Mucosa of descending colon (tissue), 3 donors: Measurements from ENCODE around the gene NF2. TPM values are rescaled to one million over a fixed set of nuclear protein-coding genes. Genes with fewer than 3 reads are reported as not detected.

ENCODE experiments used
- ATAC-seq: fragments of 200-7000 bp; cut with Tn5 transposase; one replicate; pipeline ENCODE4 v1.9.1; 2020; ENCODE audit warnings: mild to moderate bottlenecking, moderate library complexity
- DNase-seq, 3 donors: peaks; one replicate each; pipeline ENCODE4 v3.0.0-alpha.2; 2020
- H3K36me3 ChIP-seq: fragments of 200-600 bp; one replicate; pipeline ENCODE4 v1.8.0; 2021; ENCODE audit warnings: low read depth, mild to moderate bottlenecking
- H3K4me1 ChIP-seq: fragments of 200-600 bp; one replicate; pipeline ENCODE4 v1.8.0; 2021; ENCODE audit warnings: low read depth, mild to moderate bottlenecking
- H3K4me3 ChIP-seq: fragments of 200-600 bp; one replicate; pipeline ENCODE4 v1.8.0; 2021; ENCODE audit warnings: mild to moderate bottlenecking
- H3K9me3 ChIP-seq: fragments of 200-600 bp; one replicate; pipeline ENCODE4 v1.8.0; 2021; ENCODE audit warnings: mild to moderate bottlenecking
- CTCF ChIP-seq: fragments of 200-600 bp; IDR thresholded peaks from one replicate; pipeline ENCODE4 v1.8.0; 2022; ENCODE audit warnings: antibody characterized with exemption, mild to moderate bottlenecking
- intact Hi-C, 2 donors: fragments of 100-400 bp; cut with DNase I in 1 of 2; cut with micrococcal nuclease in 1 of 2; formaldehyde crosslinking; loops; one replicate each; pipeline versions ENCODE4 v1.11.0 to v1.11.1; 2022; cut with DNase I, micrococcal nuclease
- total RNA-seq, 3 donors: library from RNA; stranded (reverse); fragmentation: NEBNext Ultra II Directional in 2 of 3; extraction: Animal tissue kit (Norgen Biotek cat#: 25700) in 2 of 3; gene quantifications; one replicate each; pipeline versions ENCODE4 v1.2.1 to v1.2.4, GENCODE V29; 2021 to 2023
- donor health status: DM: no; HTN: no; CAD: no; lungs with moderate emphysema.
- donor health status: DM: no; HTN: no; CAD: no.
- donor health status: DM: no; HTN: yes; CAD: no.

The NF2 gene
- total RNA-seq, 3 donors from 2014 or later = 32.3 to 45.2 (median 43.1) TPM

- intact Hi-C loops = no loop called here
- no peaks in the 10 kb centered on the region for H3K9me3 ChIP-seq
- ATAC-seq (no peak), DNase-seq (no peak)
- H3K4me1 ChIP-seq = no peaks in the 10 kb centered on the region
- H3K4me3 ChIP-seq = no peak overlapping the region
- no peaks in the 10 kb centered on the region for H3K36me3 ChIP-seq
- no peak for TF ChIP-seq CTCF
These were observed 91.9 kb downstream of the NF2 start for GRCh38 chr22:29695129-29695926.

- intact Hi-C loops = no loop called here
- Histone ChIP-seq H3K4me3 (no peak overlapping the region), H3K9me3 (no peaks in the 10 kb centered on the region), H3K36me3 (no peaks in the 10 kb centered on the region), H3K4me1 (peaks cover 10% of the 10 kb centered on the region)
- ATAC-seq = no peak
- no peak for TF ChIP-seq CTCF
- DNase-seq = no peak
These were observed 94.6 kb downstream of the NF2 start for GRCh38 chr22:29697853-29698598.

- Histone ChIP-seq H3K9me3 (no peaks in the 10 kb centered on the region), H3K4me1 (peaks cover 10% of the 10 kb centered on the region), H3K4me3 (no peak overlapping the region), H3K36me3 (no peaks in the 10 kb centered on the region)
- DNase-seq = no peak
- ATAC-seq = no peak
- TF ChIP-seq CTCF = no peak
- intact Hi-C loops = no loop called here
These were observed 96.9 kb downstream of the NF2 start for GRCh38 chr22:29700206-29700899.

GRCh38 chr22:29700900-29701154, 97.4 kb downstream of the NF2 start:
- H3K9me3 ChIP-seq = no peaks in the 10 kb centered on the region
- intact Hi-C loops = no loop called here

More at GRCh38 chr22:29700900-29701154, 97.4 kb downstream of the NF2 start:
- DNase-seq (no peak), ATAC-seq (no peak)
- no peaks in the 10 kb centered on the region for H3K36me3 ChIP-seq
- TF ChIP-seq CTCF = no peak
- H3K4me3 ChIP-seq = no peak overlapping the region
- H3K4me1 ChIP-seq = peaks cover 10% of the 10 kb centered on the region
